Fibroblast of skin of left biceps (primary cell): ENCODE results near the gene CCNB1IP1.
"Not testable (repeated sequence)": the region's sequence is repeated elsewhere in the genome, so short reads cannot be mapped to it uniquely, and the experiment has no call there.

Experiments
- DNase-seq, 2 experiments: peaks; one replicate each; pipeline ENCODE4 v3.0.0-alpha.2; 2013; ENCODE audit warnings: low read depth in 2 of 2

Gene CCNB1IP1, protein sequence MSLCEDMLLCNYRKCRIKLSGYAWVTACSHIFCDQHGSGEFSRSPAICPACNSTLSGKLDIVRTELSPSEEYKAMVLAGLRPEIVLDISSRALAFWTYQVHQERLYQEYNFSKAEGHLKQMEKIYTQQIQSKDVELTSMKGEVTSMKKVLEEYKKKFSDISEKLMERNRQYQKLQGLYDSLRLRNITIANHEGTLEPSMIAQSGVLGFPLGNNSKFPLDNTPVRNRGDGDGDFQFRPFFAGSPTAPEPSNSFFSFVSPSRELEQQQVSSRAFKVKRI

DNA sequence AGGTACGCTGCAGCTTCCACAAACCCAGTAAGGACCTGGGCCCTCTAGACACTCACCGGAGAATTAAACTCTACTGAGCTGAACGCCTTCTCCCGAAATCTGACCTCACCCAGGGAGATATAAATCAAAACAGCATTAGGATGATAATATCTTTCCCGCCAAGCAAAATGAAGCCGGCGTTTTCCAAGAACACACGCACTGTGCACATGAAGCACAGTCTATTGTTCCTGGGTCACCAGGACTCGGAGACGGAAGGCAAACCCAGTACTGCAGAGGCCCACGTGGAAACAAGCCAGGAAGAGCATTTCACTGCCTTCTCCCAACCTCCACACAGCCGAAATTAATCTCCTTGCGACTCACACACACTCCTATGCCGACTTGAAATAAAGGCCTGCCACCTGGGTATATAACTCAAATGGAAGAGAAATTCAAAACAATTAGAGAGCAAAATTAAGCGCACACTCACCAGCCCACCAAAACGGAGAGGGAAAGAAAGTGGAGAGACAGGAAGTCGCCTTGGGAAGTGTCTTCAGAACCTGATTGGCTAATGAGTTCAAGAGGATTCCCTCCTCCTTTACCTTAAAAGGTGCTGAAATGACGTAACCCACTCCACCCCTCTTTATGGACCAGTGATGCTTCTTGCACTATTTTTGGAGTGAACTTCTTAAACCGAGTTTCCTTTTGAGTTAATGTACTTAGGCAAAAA is at the start of gene CCNB1IP1:
CCNB1IP1 (minus strand) TSS at position 492 of the 706 bp plus-strand sequence. CDS start 16,756 bp downstream, outside the sequence.
- DNase-seq: peak; percentile 62 to 64

DNA sequence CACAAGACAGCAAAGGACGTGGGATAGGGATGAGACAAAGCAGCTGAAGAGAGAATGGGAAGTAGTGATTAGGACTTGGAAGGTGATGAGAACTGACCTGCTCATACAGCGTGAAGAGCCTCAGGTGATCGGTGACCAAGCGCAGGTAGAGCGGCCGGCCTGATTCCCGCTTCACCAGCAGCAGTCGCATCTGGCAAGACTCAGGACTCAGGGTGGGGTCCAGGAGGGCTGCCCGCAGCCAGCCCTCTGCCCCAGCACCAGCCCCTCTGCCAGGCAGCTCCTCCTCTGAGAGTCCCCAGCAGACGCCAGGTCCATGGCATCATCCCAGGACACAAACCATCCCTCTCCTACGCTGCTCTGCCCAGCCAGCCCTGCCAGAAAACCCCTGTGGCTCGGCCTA is 49.4 kb upstream of the CCNB1IP1 start:
- no peak for DNase-seq

- no peak for DNase-seq
Measured at GRCh38 chr14:20381341-20381740, 48.3 kb upstream of the CCNB1IP1 start.

- no peak for DNase-seq
Measured at GRCh38 chr14:20380681-20381080, 47.6 kb upstream of the CCNB1IP1 start.

GRCh38 chr14:20379743-20380142 is 46.7 kb upstream of the CCNB1IP1 start:
- DNase-seq: no peak

DNA sequence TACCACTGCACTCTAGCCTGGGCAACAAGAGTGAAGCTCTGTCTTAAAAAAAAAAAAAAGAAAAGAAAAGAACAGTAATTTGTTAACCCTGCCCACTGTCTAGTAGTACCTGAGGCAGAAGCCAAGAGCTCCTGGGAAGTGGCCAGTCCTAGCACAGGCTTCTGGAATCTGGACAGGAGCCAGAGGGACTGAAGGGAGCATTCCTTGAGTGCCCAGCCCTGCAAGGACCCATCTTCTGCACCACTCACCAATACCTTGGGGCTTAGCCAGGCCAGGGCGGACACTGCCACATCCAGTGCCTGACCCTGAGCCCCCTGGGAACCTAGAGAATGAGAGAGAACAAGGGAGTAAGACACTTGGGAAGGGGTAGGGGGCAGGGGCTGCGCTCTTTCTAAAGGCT is 44.1 kb upstream of the CCNB1IP1 start:
- DNase-seq: no peak

- no peak for DNase-seq
Measured at GRCh38 chr14:20376071-20376588, 43.1 kb upstream of the CCNB1IP1 start.

- no peak for DNase-seq
Measured at GRCh38 chr14:20375471-20375870, 42.4 kb upstream of the CCNB1IP1 start.

- no peak for DNase-seq
Measured at GRCh38 chr14:20372796-20373195, 39.7 kb upstream of the CCNB1IP1 start.

- no peak for DNase-seq
Measured at GRCh38 chr14:20365928-20366327, 32.8 kb upstream of the CCNB1IP1 start.

- not testable (repeated sequence) for DNase-seq
Measured at GRCh38 chr14:20358474-20358873, 25.4 kb upstream of the CCNB1IP1 start.

- no peak for DNase-seq
Measured at GRCh38 chr14:20356422-20356821, 23.3 kb upstream of the CCNB1IP1 start.

DNA sequence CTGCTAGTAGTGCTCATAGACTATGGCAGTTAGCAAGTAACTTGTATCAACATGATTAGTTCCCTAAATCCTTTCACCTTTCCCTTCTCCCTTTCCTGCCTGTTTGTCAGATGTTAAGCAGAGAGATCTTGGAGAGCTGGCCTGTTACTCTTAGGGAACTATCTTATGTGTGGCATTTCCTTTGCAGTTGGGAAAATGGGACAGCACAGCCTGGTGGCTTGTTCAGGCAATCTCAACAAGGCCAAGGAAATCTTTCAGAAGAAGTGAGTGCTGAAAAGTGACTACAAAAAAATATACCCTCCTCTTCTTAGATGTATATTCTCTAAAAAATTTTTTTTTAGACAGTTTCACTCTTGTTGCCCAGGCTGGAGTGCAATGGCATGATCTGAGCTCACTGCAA is 17.8 kb upstream of the CCNB1IP1 start:
- DNase-seq: no peak

GRCh38 chr14:20350282-20350681 is 17.2 kb upstream of the CCNB1IP1 start:
- DNase-seq: no peak

- no peak for DNase-seq
Measured at GRCh38 chr14:20347747-20348146, 14.7 kb upstream of the CCNB1IP1 start.

GRCh38 chr14:20346713-20347112 is 13.6 kb upstream of the CCNB1IP1 start:
- DNase-seq: no peak

- DNase-seq: no peak
Measured at GRCh38 chr14:20345366-20345765, 12.3 kb upstream of the CCNB1IP1 start.

GRCh38 chr14:20343862-20344220 is 10.8 kb upstream of the CCNB1IP1 start:
- DNase-seq: no peak

- peak; percentile 100 for DNase-seq
Measured at GRCh38 chr14:20343092-20343861, 10.2 kb upstream of the CCNB1IP1 start, which contains the start of gene PARP2. Gene PARP2 (plus strand): TSS chr14:20343635. CDS start chr14:20343642, 7 bp downstream.

DNA sequence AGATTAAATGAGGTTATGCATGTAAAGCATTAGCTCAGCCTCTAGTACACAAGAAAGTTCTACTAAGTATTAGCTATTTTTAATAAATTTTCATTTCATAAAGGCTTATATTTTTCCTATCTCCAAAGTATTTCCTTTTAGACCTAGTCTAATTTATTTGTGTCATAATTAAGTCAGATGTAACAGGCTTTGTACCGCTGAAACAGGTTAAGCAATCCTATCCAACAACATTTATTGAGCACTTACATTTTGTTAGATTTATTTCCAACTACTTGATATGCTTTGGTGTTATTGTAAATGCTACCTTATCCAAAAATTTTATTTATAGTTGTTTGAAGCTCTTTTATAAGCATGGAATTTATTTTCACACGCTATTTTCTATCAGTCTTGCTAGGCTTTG is 8.6 kb upstream of the CCNB1IP1 start:
- no peak for DNase-seq

GRCh38 chr14:20341032-20341431 is 8.0 kb upstream of the CCNB1IP1 start:
- not testable (repeated sequence) for DNase-seq

DNA sequence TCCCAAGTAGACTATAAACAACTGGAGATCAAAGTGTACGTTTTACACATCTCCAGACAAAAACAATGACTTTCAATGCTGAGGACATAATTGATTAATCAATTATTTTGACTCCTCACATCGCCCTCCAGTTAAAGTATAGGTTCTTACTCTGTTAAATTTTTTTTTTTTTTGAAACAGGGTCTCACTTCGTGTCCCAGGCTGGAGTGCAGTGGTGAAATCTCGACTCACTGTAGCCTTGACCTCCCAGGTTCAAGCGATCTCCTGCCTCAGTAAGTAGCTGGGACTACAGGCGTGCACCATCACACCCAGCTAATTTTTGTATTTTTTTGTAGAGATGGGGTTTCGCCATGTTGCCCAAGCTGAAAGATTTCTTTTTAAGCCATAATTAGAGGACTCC is 938 bp upstream of the CCNB1IP1 start:
- no peak for DNase-seq
